ENCODE data around the gene SRY.
"Not testable (repeated sequence)": the region's sequence is repeated elsewhere in the genome, so short reads cannot be mapped to it uniquely, and the experiment has no call there.

The SRY gene

GRCh38 chrY:2787600-2787999 is at the start of gene SRY:
SRY (minus strand) TSS chrY:2787682; CDS start chrY:2787603, 79 bp downstream.
- no peak for DNase-seq
- in situ Hi-C loops (cut with HindIII; ENCODE audit: low pct_ligation_motif_present, low pct_unique_long_range_greater_than_20kb, low sequenced_read_pairs): no loop called here

DNA sequence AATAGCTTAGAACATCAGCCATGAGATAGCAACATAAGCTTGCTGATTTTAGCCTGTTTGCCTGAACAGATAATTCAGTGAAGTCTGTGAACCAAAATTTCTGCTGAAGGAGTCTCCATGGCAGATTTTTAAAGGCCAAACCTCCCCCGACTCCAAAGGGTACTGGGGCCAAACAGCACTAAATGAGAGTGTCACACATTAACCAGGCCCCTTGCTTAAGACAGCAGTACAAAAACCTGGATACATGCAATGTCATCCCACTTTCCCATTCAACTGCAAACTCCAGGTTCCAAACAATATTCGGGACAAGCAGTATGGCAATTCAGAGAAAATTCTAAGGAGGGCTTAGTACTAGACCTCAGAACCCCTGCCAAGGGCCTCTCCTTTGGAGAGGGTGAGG is 49.6 kb upstream of the SRY start:
- in situ Hi-C loops (cut with HindIII; ENCODE audit: low pct_ligation_motif_present, low pct_unique_long_range_greater_than_20kb, low sequenced_read_pairs): no loop called here
- no peak for DNase-seq

- in situ Hi-C loops (cut with HindIII; ENCODE audit: low pct_ligation_motif_present, low pct_unique_long_range_greater_than_20kb, low sequenced_read_pairs): no loop called here
- no peak for DNase-seq
Observed at GRCh38 chrY:2835230-2835629, 47.7 kb upstream of the SRY start.

- DNase-seq: no peak
- in situ Hi-C loops (cut with HindIII; ENCODE audit: low pct_ligation_motif_present, low pct_unique_long_range_greater_than_20kb, low sequenced_read_pairs): no loop called here
Observed at GRCh38 chrY:2828497-2828896, 41.0 kb upstream of the SRY start.

DNA sequence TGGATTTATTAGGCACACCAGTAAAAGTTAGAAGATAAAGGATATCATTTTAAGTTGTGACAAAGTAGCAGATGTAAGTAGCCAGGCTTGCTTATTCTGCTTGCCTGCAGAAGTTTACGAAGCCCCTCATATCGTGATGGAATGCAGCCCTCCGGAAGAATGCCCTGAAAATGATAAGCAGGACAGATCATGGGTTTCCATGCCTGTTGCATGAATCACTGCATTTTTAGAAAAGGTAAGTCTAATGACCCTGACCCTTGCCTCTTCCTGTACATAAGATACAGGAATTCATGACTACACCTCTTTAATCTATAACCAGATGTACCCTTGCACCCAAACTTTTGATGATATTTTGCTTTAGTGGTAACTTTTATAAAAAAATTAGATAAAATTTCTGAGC is 37.0 kb upstream of the SRY start:
- in situ Hi-C loops (cut with HindIII; ENCODE audit: low pct_ligation_motif_present, low pct_unique_long_range_greater_than_20kb, low sequenced_read_pairs): no loop called here
- DNase-seq: no peak

GRCh38 chrY:2817146-2817896 is 29.8 kb upstream of the SRY start:
- DNase-seq; in situ Hi-C loops (cut with HindIII; ENCODE audit: low pct_ligation_motif_present, low pct_unique_long_range_greater_than_20kb, low sequenced_read_pairs): not testable (repeated sequence)

GRCh38 chrY:2800246-2800645 is 12.8 kb upstream of the SRY start:
- DNase-seq: no peak
- in situ Hi-C loops (cut with HindIII; ENCODE audit: low pct_ligation_motif_present, low pct_unique_long_range_greater_than_20kb, low sequenced_read_pairs): no loop called here

DNA sequence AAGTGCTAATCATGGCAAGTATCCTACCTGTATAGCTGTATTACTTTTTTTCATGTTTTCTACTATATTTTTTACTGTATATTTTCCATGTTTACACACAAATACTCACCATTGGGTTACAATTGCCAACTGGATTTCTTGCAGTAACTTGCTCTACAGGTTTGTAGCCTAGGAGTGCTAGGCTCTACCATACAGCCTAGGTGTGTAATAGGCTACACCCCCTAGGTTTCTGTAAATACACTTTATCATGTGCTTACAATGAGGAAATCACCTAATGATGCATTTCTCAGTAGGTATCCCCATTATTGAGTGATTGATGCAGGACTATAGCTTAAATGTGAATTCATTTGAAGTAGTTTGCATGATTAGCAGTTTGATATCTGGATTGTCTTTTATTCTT is 10.5 kb upstream of the SRY start:
- DNase-seq: no peak
- in situ Hi-C loops (cut with HindIII; ENCODE audit: low pct_ligation_motif_present, low pct_unique_long_range_greater_than_20kb, low sequenced_read_pairs): no loop called here

GRCh38 chrY:2796977-2797523 is 9.6 kb upstream of the SRY start:
- in situ Hi-C loops (cut with HindIII; ENCODE audit: low pct_ligation_motif_present, low pct_unique_long_range_greater_than_20kb, low sequenced_read_pairs): no loop called here
- no peak for DNase-seq

DNA sequence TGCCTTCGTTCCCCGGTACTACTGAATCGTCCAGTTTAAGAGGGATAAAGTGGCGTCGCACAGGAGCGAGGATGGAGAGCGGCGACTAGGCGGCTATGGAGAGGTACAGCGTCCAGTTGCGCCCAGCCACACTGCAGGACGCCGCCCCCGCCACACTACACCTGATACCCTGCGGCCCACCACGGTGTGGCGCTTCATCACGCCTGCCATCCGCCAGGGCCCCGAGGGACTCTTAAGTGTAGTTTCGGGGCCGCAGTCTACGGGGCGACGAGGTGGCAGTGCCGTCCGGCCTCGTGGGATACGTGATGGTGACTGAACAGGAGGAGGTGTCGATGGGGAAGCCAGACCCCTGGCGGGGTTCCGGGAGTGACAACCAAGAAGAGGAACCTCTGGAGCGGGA is 2.3 kb upstream of the SRY start:
- in situ Hi-C loops (cut with HindIII; ENCODE audit: low pct_ligation_motif_present, low pct_unique_long_range_greater_than_20kb, low sequenced_read_pairs): no loop called here
- no peak for DNase-seq

DNA sequence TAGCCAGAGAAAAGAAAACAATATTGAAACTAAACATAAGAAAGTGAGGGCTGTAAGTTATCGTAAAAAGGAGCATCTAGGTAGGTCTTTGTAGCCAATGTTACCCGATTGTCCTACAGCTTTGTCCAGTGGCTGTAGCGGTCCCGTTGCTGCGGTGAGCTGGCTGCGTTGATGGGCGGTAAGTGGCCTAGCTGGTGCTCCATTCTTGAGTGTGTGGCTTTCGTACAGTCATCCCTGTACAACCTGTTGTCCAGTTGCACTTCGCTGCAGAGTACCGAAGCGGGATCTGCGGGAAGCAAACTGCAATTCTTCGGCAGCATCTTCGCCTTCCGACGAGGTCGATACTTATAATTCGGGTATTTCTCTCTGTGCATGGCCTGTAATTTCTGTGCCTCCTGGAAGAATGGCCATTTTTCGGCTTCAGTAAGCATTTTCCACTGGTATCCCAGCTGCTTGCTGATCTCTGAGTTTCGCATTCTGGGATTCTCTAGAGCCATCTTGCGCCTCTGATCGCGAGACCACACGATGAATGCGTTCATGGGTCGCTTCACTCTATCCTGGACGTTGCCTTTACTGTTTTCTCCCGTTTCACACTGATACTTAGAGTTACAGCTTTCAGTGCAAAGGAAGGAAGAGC is 488 bp downstream of the SRY start:
- in situ Hi-C loops (cut with HindIII; ENCODE audit: low pct_ligation_motif_present, low pct_unique_long_range_greater_than_20kb, low sequenced_read_pairs): no loop called here
- DNase-seq: no peak
